Adrenal gland (tissue), 5 donors: ENCODE measurements around the gene HTR1A.

Experiments
- CTCF ChIP-seq, 6 experiments: fragments of 450-650 bp in 4 of 6; fragments of 200-600 bp in 2 of 6; sonication (generic) in 1 of 6; IDR thresholded peaks; 1 replicate in 5 of 6; 2 replicates in 1 of 6; pipeline versions ENCODE4 v1.5.1 to v1.8.0; 2016 to 2021; ENCODE audit warnings: antibody characterized with exemption in 6 of 6, mild to moderate bottlenecking in 2 of 6, moderate library complexity in 1 of 6
- POLR2A ChIP-seq, 2 donors: fragments of 450-650 bp; IDR thresholded peaks; one replicate each; pipeline ENCODE4 v1.6.1; 2017; ENCODE audit warnings: antibody characterized with exemption in 2 of 2, mild to moderate bottlenecking in 2 of 2, moderate library complexity in 1 of 2
- donor health status: DM: no; HTN: no; CAD: no.

GRCh38 chr5:63962279-63962678 is at the start of gene HTR1A:
- TF ChIP-seq POLR2A (IDR thresholded peaks at IDR 0.05) (no peak), CTCF (IDR thresholded peaks at IDR 0.05) (no peak)
